ENCODE results near the gene COTL1. TPM values are rescaled to one million over a fixed set of nuclear protein-coding genes. Genes with fewer than 3 reads are reported as not detected.

The COTL1 gene
- total and polyA plus RNA-seq, 9 of the 15 experiments (the other 6 are each of a cell fraction or from before 2014, with no cell fraction given): 27.7 to 185 (median 72.5) TPM

DNA sequence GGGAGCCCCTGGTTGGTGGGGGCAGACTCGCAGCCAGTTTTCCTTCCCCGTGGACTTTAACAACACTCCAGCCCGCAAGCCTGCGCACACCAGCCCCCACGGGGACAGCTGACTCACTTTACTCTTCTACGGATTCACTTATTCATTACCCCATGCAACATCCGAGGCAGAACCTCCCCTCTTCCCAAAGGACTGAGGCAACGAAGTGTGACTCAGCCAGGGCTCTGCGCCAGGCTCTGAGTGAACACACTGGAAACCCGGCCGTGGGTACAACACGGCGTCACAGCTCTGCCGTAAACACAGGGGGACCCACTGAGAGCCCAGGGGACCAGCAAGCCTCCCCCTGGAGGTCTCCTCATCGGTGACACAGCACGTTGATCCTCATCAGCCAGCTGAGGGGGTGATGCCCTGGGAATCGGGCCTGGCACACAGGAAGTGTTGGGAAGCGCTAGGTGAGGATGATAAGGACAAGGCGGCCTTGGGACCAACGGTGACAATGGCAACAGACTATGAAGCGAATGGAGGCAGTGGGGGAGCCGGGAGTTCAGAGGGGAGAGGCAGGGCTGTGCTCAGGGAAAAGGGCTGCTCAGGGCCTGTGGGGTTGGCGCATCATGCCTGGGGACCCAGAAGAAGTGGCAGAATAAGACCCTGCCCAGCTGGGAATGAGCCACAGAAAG, 14.6 kb downstream of the COTL1 start (continued):
- TF ChIP-seq, protein P1, sequence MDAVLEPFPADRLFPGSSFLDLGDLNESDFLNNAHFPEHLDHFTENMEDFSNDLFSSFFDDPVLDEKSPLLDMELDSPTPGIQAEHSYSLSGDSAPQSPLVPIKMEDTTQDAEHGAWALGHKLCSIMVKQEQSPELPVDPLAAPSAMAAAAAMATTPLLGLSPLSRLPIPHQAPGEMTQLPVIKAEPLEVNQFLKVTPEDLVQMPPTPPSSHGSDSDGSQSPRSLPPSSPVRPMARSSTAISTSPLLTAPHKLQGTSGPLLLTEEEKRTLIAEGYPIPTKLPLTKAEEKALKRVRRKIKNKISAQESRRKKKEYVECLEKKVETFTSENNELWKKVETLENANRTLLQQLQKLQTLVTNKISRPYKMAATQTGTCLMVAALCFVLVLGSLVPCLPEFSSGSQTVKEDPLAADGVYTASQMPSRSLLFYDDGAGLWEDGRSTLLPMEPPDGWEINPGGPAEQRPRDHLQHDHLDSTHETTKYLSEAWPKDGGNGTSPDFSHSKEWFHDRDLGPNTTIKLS (IDR thresholded peaks at IDR 0.05; ENCODE audit: borderline replicate concordance, low read depth): no peak
- TF ChIP-seq PHTF2 (CRISPR knock-in tag; IDR thresholded peaks at IDR 0.05) (no peak), CREM (IDR thresholded peaks at IDR 0.05; ENCODE audit: low read depth) (no peak), ELF2 (CRISPR knock-in tag; IDR thresholded peaks at IDR 0.05) (no peak), NFATC3 (IDR thresholded peaks at IDR 0.05) (no peak), ZNF197 (CRISPR knock-in tag; IDR thresholded peaks at IDR 0.05; ENCODE audit: low read depth) (no peak), C11orf30 (IDR thresholded peaks at IDR 0.05; ENCODE audit: low read depth) (peak; percentile 28), PPARD (CRISPR knock-in tag; IDR thresholded peaks at IDR 0.05) (no peak), MCM5 (IDR thresholded peaks at IDR 0.05; ENCODE audit: low read depth) (no peak), E2F3 (CRISPR knock-in tag; IDR thresholded peaks at IDR 0.05) (no peak), ZNF717 (CRISPR knock-in tag; IDR thresholded peaks at IDR 0.05) (no peak), ZNF274 (IDR thresholded peaks at IDR 0.05; ENCODE audit: borderline replicate concordance, low read depth, low read length) (no peak), SMAD4 (CRISPR knock-in tag; conservative IDR thresholded peaks at IDR 0.05) (0 out of 2 replicates have a peak, but pooled peaks have one; percentile 12)
- TF ChIP-seq, protein P2, sequence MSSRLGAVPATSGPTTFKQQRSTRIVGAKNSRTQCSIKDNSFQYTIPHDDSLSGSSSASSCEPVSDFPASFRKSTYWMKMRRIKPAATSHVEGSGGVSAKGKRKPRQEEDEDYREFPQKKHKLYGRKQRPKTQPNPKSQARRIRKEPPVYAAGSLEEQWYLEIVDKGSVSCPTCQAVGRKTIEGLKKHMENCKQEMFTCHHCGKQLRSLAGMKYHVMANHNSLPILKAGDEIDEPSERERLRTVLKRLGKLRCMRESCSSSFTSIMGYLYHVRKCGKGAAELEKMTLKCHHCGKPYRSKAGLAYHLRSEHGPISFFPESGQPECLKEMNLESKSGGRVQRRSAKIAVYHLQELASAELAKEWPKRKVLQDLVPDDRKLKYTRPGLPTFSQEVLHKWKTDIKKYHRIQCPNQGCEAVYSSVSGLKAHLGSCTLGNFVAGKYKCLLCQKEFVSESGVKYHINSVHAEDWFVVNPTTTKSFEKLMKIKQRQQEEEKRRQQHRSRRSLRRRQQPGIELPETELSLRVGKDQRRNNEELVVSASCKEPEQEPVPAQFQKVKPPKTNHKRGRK (tag; IDR thresholded peaks at IDR 0.05): no peak
- TF ChIP-seq, protein P3, sequence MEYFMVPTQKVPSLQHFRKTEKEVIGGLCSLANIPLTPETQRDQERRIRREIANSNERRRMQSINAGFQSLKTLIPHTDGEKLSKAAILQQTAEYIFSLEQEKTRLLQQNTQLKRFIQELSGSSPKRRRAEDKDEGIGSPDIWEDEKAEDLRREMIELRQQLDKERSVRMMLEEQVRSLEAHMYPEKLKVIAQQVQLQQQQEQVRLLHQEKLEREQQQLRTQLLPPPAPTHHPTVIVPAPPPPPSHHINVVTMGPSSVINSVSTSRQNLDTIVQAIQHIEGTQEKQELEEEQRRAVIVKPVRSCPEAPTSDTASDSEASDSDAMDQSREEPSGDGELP (CRISPR knock-in tag; IDR thresholded peaks at IDR 0.05; ENCODE audit: borderline replicate concordance): no peak
- TF ChIP-seq, protein P4, sequence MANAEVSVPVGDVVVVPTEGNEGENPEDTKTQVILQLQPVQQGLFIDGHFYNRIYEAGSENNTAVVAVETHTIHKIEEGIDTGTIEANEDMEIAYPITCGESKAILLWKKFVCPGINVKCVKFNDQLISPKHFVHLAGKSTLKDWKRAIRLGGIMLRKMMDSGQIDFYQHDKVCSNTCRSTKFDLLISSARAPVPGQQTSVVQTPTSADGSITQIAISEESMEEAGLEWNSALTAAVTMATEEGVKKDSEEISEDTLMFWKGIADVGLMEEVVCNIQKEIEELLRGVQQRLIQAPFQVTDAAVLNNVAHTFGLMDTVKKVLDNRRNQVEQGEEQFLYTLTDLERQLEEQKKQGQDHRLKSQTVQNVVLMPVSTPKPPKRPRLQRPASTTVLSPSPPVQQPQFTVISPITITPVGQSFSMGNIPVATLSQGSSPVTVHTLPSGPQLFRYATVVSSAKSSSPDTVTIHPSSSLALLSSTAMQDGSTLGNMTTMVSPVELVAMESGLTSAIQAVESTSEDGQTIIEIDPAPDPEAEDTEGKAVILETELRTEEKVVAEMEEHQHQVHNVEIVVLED (CRISPR knock-in tag; IDR thresholded peaks at IDR 0.05): no peak
- TF ChIP-seq, protein P5, sequence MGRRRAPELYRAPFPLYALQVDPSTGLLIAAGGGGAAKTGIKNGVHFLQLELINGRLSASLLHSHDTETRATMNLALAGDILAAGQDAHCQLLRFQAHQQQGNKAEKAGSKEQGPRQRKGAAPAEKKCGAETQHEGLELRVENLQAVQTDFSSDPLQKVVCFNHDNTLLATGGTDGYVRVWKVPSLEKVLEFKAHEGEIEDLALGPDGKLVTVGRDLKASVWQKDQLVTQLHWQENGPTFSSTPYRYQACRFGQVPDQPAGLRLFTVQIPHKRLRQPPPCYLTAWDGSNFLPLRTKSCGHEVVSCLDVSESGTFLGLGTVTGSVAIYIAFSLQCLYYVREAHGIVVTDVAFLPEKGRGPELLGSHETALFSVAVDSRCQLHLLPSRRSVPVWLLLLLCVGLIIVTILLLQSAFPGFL (CRISPR knock-in tag; IDR thresholded peaks at IDR 0.05): no peak

Measured in K562 (cell line).